ENCODE results near the gene MALL.
"Not testable (repeated sequence)": the region's sequence is repeated elsewhere in the genome, so short reads cannot be mapped to it uniquely, and the experiment has no call there.

MALL gene

DNA sequence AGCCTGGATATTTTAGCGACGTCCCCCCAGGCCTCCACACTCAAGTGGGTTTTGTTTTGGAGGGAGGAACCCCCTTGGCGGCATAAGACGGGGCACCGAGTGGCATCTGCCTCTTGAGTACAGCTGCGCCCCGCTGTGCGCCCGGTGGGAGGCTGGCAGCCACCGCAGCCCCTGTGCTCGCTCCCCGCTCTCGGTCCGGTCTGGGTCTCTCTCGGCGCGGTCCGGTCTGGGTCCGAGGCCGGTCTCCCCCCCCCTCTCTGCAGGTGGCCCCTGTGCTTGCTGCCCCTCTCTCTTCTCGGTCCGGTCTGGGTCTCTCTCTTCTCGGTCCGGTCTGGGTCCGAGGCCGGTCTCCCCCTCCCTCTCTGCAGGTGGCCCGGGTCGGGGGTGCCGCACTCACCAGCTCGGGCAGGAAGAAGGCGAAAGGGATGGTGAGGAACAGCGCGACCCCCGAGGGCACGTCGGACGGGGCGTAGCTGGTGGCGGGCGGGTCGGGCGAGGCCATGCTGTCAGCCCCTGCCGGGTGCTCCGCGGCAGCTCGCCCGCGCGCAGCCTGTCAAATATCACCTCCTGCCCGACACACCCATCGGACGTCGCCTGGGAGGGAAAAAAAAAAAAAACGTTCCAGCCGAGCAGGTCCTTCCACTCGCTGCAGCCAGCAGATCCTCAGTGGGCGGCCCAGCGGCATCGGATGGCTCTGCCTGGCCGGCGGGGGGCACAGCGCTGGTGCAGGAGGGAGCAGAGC lies at the start of gene MALL:
MALL (minus strand) TSS at position 532 of the 742 bp plus-strand sequence; CDS start at position 502, 30 bp downstream.
- no peak for DNase-seq

DNA sequence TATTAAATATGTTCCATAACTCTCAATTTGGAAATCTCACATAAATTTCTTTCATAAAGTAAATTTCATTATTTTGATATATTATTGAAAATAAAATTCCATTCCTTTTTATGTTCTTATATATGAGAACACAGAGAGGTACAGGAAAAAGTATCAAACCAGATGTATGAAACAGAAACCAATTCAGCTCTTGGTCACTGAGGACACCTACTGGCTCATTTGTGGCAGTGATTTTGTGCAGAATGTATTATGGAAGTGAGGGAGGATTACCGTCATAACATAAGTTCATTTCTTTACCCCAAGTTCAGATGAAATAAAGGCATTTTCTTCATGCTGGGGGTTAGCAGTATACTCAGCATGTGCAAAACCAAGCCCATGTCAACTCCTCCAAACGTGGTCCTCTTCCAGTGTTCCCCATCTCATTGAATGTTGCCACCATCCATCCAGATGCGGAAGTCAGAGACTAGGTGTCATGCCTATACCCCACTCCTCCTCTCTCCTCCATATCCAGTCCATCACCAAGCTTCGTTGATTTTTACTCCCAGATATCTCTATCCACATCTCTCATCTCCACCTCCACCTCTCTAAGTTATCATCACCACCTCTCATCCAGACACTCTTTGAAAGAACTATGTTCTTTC lies 41.7 kb upstream of the MALL start:
- DNase-seq, result peak; percentile 27

DNA sequence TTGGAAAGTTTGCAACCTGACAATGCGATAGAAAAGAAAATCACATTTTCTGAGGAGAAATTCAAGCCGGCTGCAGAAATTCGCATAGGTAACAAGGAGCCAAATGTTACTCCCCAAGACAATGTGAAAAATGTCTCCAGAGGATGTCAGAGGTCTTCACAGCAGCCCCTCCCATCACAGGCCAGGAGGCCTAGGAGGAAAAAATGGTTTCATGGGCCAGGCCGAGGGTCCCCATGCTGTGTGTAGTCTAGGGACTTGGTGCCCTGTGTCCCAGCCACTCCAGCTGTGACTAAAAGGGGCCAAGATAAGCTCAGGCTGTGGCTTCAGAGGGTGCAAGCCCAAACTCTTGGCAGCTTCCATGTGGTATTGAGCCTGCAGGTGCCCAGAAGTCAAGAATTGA lies 39.2 kb upstream of the MALL start:
- not testable (repeated sequence) for DNase-seq

DNA sequence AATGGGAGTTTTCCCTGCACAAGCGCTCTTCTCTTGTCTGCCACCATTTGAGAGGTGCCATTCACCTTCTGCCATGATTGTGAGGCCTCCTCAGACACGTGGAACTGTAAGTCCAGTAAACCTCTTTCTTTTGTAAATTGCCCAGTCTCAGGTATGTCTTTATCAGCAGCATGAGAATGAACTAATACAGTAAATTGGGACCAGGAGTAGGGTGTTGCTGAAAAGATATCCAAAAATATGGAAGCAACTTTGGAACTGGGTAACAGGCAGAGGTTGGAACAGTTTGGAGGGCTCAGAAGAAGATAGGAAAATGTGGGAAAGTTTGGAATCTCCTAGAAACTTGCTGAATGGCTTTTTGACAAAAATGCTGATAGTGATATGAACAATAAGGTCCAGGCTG lies 38.6 kb upstream of the MALL start:
- DNase-seq, result not testable (repeated sequence)

DNA sequence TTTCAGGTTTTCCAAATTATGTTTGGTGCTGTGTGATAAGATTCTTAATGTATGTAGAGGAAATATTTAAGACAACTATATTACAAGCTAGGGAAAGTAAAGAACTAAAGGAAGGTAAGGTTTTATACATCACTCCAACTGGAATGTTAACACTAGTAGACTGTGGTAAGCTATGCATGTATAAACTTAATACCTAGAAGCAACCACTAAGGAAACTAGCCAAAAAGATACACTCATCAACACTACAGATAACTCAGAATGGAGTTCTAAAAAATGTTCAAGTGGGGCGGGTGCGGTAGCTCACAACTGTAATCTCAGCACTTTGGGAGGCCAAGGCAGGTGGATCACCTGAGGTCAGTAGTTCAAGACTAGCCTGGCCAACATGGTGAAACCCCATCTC lies 37.8 kb upstream of the MALL start:
- no peak for DNase-seq

DNA sequence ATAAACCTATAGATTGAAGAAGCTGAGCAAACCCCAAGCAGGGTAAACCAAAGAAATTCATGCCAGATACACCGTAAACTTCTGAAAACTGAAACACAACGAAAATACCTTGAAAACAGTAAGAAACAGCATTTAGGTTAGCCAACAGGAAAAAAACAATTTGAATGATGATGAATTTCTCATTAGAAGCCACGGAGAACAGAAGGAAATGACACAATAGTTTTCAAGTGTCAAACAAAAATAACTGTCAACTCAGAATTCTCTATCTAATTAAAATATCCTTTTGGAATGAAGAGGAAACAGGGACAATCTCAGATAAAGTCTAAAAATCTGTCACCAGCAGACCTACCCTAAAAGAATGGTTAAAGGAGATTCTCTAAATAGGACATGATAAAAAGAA lies 37.3 kb upstream of the MALL start:
- DNase-seq, result no peak

DNA sequence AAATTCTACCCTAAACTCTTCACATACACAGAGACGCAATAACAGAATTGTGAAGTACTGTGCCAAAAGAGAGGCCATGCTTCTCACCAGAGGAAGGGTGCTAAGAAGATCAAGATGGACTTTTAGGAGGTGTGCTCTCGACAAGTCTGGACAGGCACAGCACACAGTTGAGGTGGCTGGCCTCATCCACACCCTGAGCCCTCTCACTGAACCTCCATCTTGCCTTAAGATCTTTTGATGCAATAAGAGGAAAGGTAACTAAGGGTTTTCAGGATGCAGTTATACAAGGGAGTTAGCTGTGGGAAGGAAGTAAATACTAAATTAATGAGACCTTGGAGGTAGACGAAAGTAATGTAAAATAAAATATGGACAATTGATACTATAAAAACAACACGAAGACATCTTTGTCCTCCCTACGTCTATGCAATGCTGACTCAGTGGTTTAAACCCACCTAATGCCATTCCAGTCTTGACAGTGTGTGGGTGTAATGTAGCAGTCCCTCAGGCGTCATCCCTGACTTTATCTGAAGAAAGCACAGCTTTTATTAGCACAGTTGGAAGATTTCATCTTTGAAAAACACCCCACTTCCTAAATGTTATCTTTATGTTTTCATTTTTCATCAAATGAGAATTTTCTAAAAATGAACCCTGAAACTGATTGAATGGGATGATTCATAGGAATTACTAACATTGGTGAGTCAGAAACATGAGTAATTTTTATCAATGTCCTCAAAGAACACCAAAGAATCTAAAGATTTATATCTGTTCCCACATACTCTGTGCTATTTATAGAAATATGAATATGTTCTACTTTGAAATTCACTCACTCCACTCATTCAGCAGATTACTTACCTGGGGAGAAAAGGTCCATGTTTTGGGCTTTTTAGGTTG lies 34.0 kb upstream of the MALL start:
- DNase-seq, result peak; percentile 20

DNA sequence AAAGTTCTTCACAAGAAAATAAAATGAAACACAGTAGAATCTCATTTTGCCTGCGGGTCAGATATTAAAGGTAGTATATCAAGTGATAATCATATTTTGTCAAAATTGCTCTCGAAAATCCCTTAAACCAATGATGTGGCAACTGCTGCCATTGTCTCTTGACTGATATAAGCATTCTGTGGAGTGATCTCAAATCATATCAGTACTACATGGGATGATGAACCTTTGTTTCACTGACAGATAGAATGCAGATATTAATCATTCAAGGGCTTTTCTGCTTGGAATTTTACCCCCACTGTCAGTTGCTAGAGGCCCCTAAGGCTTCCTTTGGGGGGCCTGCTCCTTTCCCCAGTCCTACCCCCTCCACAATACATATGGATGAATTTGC lies 31.3 kb upstream of the MALL start:
- no peak for DNase-seq

DNA sequence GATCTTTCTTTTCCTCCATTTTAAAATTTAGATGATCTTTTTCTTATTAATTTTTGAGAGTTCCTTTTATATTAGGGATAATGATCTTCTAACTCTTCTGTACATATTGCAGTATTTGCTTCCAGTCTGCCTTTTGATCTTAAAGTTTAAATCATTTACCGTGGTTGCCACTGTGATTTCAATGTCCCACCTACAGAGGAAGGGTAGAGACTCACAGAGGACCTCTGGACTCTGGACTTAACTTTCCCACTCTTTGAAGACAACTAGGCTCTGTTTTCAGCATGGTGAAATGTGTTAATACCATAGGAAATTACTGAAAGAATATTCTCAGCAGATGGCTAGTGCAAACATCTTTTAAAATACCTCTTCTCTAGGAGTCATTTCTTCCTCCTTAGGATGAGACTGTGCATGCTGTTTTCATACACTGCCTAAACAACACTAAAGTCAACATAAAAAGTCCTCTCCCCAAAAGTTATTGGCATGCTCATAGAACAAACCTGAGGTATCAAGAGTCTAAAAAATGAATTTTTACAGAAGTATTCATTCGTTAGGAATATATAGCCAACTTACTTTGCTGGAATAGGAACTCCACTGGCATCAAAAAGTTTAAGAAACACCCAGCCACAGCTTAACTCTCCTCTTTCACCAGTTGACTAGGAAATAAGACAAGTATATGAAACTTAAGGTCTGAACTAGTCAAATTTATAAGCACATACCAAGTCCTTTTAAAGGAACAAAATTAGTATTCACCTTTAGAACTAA lies 30.7 kb upstream of the MALL start:
- no peak for DNase-seq

DNA sequence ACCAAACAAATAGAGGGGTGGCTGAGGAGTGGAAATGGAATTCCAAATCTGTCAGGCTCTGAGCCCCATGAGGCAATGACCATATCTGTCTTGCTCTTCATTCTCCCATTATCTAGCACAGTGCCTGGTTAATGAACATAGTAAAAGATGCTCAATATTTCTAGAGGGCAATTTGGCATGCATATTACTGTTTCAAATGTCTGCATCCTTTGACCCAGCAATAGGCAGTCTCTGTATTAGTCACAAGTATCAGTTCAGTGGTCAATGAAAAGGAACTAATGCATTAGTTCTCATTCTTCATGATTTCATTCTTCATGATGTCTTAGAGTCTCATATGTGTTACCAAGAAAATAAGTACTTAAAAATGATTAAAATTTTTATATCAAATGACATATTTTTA lies 28.4 kb upstream of the MALL start:
- no peak for DNase-seq

DNA sequence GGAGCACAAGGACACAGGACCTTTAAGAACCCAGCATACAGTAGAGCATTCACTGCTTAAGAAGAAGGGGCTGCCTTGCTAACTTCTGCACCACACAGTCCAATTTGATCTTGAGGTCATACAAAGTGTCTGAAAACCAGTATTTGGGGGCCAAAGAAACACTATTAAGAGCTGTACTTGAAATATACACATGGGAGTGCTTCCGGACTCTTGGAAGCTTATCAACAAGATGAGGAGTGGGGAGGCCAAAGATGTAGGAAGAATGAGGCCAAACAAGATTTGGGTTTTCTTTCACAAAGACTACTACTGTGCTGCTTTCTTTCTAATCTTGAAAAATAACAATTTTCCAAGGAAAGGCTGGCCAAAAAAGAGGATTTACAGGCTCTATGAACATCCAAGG lies 24.8 kb upstream of the MALL start:
- DNase-seq, result no peak

DNA sequence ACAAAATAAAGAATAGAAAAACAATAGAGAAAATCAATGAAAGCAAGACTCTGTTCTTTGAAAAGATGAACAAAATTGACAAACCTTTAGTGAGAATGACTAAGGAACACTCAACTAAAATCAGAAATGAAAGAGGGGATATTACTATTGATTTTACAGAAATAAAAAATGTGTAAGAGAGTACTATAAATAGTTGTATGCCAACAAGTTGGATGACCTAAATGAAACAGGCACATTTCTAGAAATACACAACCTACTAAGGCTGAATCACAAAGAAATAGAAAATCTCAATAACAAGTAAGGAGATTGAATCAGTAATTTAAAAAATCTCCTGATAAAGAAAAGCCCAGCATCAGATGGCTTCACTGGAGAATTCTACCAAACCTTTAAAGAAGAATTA lies 18.4 kb upstream of the MALL start:
- no peak for DNase-seq

DNA sequence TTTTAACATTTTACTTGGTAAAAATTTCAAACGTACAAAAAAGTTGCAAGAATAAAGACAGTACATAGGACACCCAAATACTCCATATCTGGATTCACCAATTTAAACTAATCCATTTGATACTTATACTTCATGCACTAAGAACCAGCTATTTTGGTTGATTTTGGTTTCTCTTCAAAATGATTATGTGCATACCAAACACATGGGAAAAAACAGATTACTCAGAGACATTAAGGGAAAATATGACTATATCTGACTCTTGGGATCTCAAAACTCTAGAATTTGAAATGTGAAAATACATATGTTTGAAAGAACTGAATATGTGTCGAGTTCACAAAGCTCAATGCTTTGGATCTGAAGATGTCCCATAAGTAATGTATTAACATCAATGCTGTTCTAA lies 15.5 kb upstream of the MALL start:
- no peak for DNase-seq

DNA sequence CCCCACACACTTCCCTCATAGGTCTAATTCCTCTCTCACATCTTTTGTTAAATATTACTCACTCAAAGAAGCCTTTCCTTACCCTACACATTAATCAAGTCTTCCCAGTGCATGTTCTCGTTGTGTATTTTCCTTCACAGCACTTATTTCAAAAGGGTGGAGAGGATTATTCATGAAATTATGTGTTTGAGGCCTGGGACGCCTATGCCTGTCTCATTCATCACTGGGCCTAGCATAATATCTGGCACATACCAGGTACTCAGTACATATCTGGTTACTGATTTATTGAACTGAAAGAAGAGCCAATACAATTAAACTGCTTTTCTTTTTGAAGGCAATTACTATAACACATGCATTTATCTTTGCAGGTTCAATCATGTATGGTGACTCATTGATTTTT lies 15.1 kb upstream of the MALL start:
- no peak for DNase-seq

DNA sequence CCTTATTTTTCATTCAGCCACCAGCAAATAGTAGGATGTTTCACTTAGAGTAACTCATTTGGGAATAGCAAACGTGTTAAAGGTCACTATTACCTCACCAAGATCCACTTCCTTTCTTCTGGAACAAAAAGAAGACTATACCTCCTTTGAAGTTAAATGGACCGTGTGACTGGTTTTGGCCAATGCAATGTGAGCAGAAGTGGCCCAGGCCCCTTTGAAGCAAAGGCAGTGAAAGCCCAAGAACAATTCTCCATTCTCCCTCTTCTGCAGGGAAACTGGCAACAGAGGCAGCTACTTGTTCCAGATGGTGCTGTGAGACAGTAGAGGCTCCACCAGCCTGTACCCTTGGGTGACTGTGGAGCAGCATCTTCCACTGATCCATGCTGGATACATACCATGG lies 11.3 kb upstream of the MALL start:
- DNase-seq, result no peak

DNA sequence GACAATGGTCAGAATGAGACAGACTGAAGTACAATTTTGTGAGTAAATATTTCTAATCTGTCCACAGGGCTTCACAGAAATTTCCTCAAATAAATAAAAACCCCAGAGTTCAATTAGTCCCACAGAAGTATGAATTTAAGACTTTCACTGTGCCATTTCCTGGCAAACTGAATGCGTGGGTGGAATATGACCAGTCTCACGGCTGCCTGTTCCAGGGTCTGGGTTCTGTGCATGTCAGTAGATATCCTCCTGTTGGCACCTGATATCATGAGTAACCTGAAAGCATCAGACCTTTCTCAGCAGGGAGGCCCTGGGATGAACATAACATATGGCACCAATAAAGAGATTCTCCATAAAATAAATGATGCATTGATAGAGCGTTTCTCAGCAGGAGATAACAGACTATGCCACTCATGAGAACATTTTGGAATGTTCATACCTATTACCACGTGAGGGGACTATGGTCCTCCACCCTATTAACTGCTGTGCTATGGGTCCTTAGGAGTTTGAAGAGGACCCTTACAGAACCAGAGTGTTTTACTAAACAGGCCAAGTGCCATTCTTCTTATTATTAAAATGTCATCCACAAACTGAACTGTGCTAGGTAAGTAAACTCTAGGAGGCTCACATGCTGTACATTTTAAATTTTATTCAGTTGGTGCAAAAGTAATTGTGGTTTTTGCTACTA lies 10.6 kb upstream of the MALL start:
- DNase-seq, result no peak

DNA sequence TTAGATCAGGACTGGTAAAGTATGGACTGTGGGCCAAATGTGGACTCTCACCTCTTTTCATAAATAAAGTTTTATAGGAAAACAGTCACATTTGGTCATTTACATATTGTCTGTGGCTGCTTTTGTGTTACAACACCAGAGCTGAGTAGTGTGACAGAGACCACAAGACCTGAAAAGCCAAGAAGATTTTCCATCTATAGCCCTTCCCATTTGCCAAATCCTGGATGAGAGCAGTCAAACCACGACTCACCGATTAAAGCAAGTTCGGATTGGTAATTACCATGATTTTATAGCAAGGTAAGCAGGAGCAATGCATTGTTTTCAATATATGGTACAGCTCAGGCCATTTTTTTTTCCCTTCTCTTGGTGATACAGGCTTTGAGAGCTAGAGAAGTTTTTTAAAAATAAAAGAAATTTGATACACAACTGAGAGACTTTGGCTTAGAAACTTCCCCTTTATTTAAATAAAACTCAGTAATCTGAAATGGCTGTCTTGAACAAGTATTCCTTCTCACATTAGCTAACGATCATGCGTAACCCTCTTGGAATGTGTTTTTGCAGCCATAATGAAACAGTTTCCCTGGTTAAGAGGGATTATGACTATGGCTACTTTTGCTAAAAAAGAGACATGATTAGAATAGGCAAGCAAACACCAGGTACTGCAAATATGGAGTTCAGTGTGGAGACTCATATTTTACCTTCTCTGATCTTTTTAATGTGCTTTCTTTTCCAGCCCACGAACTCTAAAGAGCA lies 9.5 kb upstream of the MALL start:
- no peak for DNase-seq

DNA sequence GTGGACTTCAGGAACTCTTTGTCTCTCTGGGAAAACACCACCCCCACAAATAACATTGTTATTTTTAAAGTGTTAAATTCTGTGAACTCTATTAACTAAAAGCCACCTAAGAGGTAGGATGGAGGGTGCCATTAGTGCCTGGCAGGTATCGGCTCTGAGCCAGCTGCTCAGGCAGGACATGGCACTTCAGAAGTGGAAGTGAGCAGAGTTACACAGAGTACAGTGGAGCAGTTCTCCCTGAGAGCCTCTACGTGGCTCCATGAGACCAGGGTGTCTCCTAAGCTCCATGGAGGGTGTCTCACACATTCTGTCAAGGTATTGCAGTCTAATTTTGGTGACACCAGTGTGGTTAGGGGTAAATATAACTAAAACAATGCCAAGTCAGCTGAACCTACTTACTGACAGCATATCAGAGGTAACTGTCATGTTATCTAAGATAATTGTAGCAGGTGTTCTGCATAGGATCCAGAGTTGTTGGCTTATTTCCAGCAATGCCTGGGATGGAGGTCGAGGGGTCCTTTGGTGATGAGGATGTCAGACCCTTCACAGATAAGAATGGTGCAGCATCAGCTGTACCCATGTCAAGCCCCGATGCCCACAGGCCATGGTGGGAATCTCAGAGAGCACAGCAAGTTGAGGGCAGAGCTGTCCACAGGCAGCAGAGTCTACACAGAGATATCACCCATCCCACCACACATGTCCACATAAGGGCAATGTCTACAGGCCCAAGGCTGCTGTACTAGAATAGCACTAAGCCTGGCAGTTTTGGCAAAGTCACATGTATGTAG lies 8.6 kb upstream of the MALL start:
- DNase-seq, result no peak

DNA sequence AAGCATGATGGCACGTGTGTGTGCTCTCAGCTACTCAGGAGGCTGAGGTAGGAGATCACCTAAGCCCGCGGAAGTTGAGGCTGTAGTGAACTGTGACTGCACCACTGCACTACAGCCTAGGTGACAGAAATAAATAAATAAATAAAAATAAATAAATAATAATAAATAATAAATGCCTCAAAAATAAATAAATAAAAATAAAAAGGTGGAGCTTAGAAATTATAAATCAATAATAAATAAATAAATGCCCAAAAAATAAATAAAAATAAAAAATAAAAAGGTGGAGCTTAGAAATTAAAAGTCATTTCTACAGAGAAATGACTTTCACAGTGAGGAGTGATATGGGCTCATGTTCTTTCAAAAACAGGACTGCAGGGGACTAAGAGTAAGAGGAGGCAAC lies 6.0 kb upstream of the MALL start:
- DNase-seq, result no peak

DNA sequence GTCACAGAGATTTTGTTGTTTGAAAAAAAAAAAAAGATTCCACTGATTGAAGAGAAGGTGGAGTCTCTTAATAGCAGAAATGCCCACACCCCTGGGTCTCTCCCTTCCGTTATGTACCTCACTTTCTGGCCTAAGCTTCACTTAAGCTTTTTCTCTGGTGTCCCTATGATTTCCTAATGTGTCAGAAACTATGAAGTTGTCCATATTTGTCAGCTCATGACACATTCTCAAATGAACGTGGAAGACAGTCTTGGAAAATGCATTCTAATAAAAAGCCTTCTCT lies 5.4 kb upstream of the MALL start:
- no peak for DNase-seq

Data from stimulated activated CD4-positive, alpha-beta T cell treated with anti-CD3 and anti-CD28 coated beads, Interleukin-15, amount 100 ng/mL, for 24 hours (primary cell).